Subcutaneous adipose tissue (tissue), 4 donors: Measurements from ENCODE around the gene GADD45B. TPM values are rescaled to one million over a fixed set of nuclear protein-coding genes. Genes with fewer than 3 reads are reported as not detected.

ENCODE experiments used
- CTCF ChIP-seq: fragments of 450-650 bp; IDR thresholded peaks from one replicate; pipeline ENCODE4 v1.5.1; 2016; ENCODE audit warnings: low read depth, mild to moderate bottlenecking, control low read depth, antibody characterized with exemption, moderate library complexity
- total RNA-seq, 4 donors: library from RNA; depleted of rRNA; stranded (reverse); fragments of >200 nt; gene quantifications; one replicate each; pipeline ENCODE4 v1.1.0, GENCODE V29; 2016

Gene GADD45B
- total RNA-seq, 4 donors from 2014 or later: 119 to 260 (median 212) TPM

GRCh38 chr19:2482354-2483038 is 6.6 kb downstream of the GADD45B start:
- no peak for TF ChIP-seq CTCF

GRCh38 chr19:2483084-2483483 is 7.2 kb downstream of the GADD45B start:
- TF ChIP-seq CTCF: no peak

- no peak for TF ChIP-seq CTCF
These were observed 7.7 kb downstream of the GADD45B start for GRCh38 chr19:2483484-2484151.

- no peak for TF ChIP-seq CTCF
These were observed 8.4 kb downstream of the GADD45B start for GRCh38 chr19:2484178-2484937.

- no peak for TF ChIP-seq CTCF
These were observed 9.5 kb downstream of the GADD45B start for GRCh38 chr19:2485428-2485827.

GRCh38 chr19:2487090-2487489 is 11.2 kb downstream of the GADD45B start:
- TF ChIP-seq CTCF: no peak

- TF ChIP-seq CTCF: no peak
These were observed 11.9 kb downstream of the GADD45B start for GRCh38 chr19:2487842-2488241.
